ENCODE measurements around the gene FBXW8. TPM values are rescaled to one million over a fixed set of nuclear protein-coding genes. Genes with fewer than 3 reads are reported as not detected.

Gene FBXW8
- total RNA-seq, 1 experiment from 2014 or later: 15.6 TPM

- no peak for TF ChIP-seq E2F5 (CRISPR knock-in tag; IDR thresholded peaks at IDR 0.05)
- TF ChIP-seq HMGA2 (CRISPR knock-in tag; IDR thresholded peaks at IDR 0.05): no peak
- no peak for TF ChIP-seq SMAD4 (CRISPR knock-in tag; IDR thresholded peaks at IDR 0.05)
- no peak for TF ChIP-seq ZNF317 (CRISPR knock-in tag; IDR thresholded peaks at IDR 0.05; ENCODE audit: borderline replicate concordance, low read depth)
- no peak for TF ChIP-seq ZNF425 (CRISPR knock-in tag; conservative IDR thresholded peaks at IDR 0.05)
- no peak for TF ChIP-seq IRF1 (CRISPR knock-in tag; IDR thresholded peaks at IDR 0.05)
- no peak for TF ChIP-seq NR2C2 (CRISPR knock-in tag; IDR thresholded peaks at IDR 0.05)
- TF ChIP-seq NR3C1 (CRISPR knock-in tag; conservative IDR thresholded peaks at IDR 0.05; ENCODE audit: low read depth): no peak
- TF ChIP-seq RORB (CRISPR knock-in tag; IDR thresholded peaks at IDR 0.05): no peak
- no peak for TF ChIP-seq JAZF1 (CRISPR knock-in tag; IDR thresholded peaks at IDR 0.05)
- TF ChIP-seq ARID4B (CRISPR knock-in tag; IDR thresholded peaks at IDR 0.05; ENCODE audit: borderline replicate concordance): no peak
- no peak for TF ChIP-seq CREM (CRISPR knock-in tag; IDR thresholded peaks at IDR 0.05)
Measured at GRCh38 chr12:117036046-117036445, 125.3 kb downstream of the FBXW8 start (continued).

- Mint-ChIP-seq H3K27ac (no peak overlapping the region), H3K27me3 (ENCODE audit: low read depth) (no peaks in the 10 kb centered on the region), H3K36me3 (no peaks in the 10 kb centered on the region), H3K4me1 (peaks cover 26% of the 10 kb centered on the region), H3K9me3 (no peaks in the 10 kb centered on the region), H3K4me3 (no peak overlapping the region)
- ChIA-PET POLR2A (no interaction called here), CTCF (interaction anchor here (1.0 to 4.6 kb wide), 4 partner anchors 13 to 83 kb away, joined by 3 to 34 read pairs (median 4); no protein-coding TSS in a partner anchor)
- TF ChIP-seq GABPB1 (CRISPR knock-in tag; IDR thresholded peaks at IDR 0.05) (no peak), CREM (CRISPR knock-in tag; IDR thresholded peaks at IDR 0.05) (no peak), PREB (CRISPR knock-in tag; IDR thresholded peaks at IDR 0.05; ENCODE audit: borderline replicate concordance) (no peak)
- no peak for ATAC-seq
- no peak for DNase-seq (ENCODE audit: low spot score)
Measured at GRCh38 chr12:117036547-117036946, 125.8 kb downstream of the FBXW8 start.

Measured in WTC11 (cell line).